ENCODE results near the gene CMSS1.

Gene CMSS1

DNA sequence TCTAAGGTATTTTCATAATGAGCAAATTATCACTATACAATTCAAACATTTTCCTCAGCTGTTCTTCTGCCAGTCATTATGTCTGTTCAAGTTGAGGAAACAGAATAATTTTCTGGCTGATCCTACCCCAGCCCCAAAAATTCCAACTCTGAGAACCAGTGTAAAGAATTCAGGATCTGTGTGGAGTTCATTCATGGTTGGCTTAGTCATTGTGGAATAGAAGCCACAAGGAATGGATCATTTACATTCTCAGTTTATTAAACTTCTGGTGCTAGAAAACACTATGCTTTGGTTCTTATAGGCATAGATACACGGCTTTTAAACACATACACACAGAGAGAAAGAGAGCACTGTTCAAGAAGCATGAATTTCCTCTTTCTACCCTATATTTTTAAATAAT, 134.6 kb downstream of the CMSS1 start:
- in situ Hi-C loops (cut with MboI; ENCODE audit: low sequenced_read_pairs), result no loop called here

- in situ Hi-C loops (cut with MboI; ENCODE audit: low sequenced_read_pairs), result no loop called here
These were observed 135.9 kb downstream of the CMSS1 start for GRCh38 chr3:99953596-99953995.

- in situ Hi-C loops (cut with MboI; ENCODE audit: low sequenced_read_pairs), result no loop called here
These were observed 137.4 kb downstream of the CMSS1 start for GRCh38 chr3:99954914-99955644.

- in situ Hi-C loops (cut with MboI; ENCODE audit: low sequenced_read_pairs), result no loop called here
These were observed 138.3 kb downstream of the CMSS1 start for GRCh38 chr3:99955773-99956562.

DNA sequence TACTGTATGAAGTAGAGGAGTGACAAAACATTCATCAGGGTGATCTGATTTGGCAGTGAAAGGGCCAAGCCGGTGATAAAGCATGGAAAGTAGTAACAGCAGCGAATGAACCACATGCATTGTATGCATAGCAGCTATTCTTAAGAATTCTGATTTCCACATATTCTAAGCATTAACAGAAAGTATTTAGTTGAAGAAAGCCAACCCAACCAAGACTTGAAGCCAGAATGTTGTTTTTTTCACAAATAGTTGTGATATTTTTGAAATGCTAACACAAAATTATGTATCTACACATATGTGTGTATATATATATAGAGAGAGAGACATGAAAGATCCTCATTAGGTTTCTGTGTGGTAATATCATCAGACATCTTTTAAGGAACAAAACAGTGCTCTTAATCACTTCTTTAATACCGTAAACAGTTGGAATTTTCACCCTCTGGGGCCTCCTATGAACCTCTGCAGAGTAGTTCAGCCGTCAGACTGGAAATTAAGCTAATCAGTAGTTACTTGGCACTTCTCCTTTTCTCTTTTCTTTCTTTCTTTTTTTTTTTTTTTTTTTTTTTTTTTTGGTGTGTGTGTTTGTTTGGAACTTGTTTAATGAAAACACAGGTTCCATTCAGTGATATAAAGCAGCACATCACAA, 139.6 kb downstream of the CMSS1 start:
- in situ Hi-C loops (cut with MboI; ENCODE audit: low sequenced_read_pairs), result no loop called here

GRCh38 chr3:99958222-99958912, 140.7 kb downstream of the CMSS1 start:
- in situ Hi-C loops (cut with MboI; ENCODE audit: low sequenced_read_pairs), result no loop called here

DNA sequence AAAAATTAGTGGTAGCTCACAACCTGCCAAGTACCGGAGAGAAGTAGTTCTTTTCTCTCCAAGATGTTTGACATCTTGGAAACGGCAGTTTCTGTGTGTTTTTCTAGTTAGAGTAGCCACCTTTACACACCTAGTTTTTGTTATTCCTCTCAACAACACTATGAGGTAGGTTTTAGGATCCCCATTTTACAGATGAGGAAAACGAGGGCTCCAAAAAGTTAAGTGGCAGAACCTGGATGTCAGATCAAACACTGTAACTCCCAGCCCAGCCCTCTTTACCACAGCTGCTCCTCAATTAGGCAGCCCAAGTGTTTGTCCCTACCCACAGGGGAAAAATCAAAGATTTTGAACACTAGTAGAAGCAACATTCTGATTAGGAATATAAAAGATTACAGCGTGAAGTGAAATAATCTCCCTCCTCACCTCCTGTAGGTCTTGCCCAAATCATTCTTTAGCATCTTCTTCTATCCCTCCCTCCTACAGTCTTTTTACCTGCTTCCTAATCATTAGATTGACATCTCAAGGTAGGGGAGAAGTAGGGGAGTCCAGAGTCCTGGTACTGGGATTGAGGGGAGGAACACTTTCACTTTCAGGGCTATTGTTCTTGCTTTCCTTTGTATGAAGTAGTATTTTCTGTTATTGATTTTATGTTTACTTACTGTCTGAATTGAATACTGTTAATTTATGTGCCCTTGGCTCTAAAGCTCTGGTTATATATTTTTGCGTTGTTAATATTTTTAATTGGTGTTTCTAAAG, 142.6 kb downstream of the CMSS1 start:
- in situ Hi-C loops (cut with MboI; ENCODE audit: low sequenced_read_pairs), result no loop called here

DNA sequence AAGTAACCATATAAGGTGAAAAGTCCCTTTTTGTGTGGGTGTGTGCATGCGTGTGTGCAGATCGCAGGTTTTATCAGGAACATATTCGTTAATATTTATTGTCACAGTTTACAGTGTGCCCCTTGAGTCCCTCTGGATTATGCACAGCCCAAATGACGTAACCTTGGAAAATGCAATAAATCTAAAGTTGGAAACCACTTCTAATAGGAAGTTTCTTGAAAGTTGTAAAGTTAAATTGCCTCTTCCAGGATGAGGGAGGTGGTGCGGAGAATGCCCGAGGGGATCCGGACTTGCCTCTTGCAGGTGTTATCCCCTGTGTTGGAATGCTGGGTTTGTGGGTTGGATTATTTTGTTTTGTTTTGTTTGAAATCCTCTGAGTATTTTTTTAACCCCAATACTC, 143.3 kb downstream of the CMSS1 start:
- in situ Hi-C loops (cut with MboI; ENCODE audit: low sequenced_read_pairs), result no loop called here

- in situ Hi-C loops (cut with MboI; ENCODE audit: low sequenced_read_pairs), result no loop called here
These were observed 144.3 kb downstream of the CMSS1 start for GRCh38 chr3:99961756-99962515.

GRCh38 chr3:99962703-99963102, 145.0 kb downstream of the CMSS1 start:
- in situ Hi-C loops (cut with MboI; ENCODE audit: low sequenced_read_pairs), result no loop called here

DNA sequence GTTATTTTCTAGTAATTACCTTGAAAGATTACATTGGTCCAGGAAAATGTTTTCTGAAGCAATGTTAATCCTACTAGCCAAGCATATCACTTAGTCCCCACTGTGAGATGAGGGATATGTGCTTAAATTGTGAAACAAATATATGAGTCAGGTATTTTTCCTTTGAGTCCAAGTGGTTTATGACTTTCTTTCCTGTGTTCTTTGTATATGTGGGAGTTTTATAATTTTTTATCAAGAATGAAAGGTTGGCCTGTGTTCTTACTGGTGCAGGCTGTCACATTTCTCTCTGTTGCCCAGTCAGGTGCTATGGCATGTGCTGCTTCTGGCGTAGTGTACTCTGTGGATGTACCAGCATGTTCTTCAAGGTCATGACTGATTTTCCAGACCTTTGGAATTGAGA, 147.4 kb downstream of the CMSS1 start:
- in situ Hi-C loops (cut with MboI; ENCODE audit: low sequenced_read_pairs), result no loop called here

DNA sequence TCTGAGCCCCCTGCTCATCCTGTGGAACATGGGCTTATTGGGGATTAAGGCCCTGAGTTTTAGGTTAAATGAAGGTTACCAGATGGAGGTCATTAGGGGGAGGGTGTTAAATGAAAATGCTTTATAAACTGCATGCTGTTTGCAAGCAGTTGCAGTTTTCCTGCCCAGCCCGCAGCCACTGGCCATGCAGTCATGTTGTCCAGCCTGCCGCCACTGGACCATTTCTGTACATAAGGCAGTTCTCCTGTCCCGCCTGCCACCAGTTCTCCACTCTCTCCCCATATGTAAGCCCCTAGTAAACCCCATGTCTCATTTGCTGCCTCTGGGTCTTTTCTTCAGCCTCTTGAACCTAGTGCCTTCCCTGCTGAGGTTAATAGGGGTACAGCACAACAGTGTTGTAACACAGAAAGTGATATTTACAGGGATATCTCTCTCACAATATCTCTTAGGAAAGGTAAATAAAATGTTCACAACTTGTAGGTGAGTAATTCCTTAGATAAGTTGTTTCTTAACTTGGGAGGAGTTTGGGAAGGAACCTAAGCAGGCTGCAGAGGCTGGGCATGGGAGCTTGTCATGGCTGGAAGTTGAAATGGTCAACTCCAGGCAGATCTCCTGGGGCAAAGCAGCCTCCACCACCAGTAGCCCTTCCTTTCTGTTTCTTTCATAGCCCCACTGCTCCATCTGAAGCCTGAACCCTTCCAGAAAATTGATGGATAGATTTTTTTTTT, 148.2 kb downstream of the CMSS1 start:
- in situ Hi-C loops (cut with MboI; ENCODE audit: low sequenced_read_pairs), result no loop called here

GRCh38 chr3:99966662-99967416, 149.2 kb downstream of the CMSS1 start:
- in situ Hi-C loops (cut with MboI; ENCODE audit: low sequenced_read_pairs), result no loop called here

- in situ Hi-C loops (cut with MboI; ENCODE audit: low sequenced_read_pairs), result no loop called here
These were observed 150.1 kb downstream of the CMSS1 start for GRCh38 chr3:99967796-99968195.

GRCh38 chr3:99969136-99969535, 151.5 kb downstream of the CMSS1 start:
- in situ Hi-C loops (cut with MboI; ENCODE audit: low sequenced_read_pairs), result no loop called here

DNA sequence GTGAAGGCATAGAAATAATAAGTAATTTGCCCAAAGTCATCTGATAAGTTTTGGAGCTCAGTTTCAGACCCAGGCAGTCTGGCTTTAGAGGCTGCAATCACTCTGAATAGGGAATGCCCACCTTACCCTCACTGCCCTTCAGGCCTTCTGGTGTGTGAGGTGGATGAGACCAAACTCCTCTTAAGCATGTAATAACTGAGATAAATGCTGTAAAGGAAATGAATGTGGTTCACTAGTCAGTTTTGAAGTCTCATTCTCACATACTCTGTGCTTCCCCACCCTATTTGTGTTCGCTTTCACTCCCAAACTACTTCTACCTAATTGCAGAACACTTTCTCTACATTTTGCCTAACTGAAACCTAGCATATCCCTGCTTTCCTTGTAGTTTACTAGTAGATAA, 152.5 kb downstream of the CMSS1 start:
- in situ Hi-C loops (cut with MboI; ENCODE audit: low sequenced_read_pairs), result no loop called here

DNA sequence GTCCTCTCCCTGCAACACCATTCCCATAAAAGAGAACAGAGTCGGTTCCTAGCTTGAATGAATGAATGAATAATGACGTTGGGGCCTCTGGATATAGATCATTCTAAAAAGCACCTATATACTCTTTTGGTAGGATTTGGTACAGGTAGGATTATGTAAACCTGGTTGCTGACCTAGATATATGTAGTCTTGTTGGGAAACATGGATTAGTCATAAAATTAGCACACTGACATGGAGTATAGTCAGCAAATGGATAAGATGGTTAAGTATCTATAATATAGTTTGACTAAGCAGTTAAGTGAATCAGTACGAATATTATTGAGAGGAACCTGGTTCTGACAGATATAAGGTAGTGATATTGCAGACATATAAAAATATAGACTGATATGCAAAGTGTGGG, 154.1 kb downstream of the CMSS1 start:
- in situ Hi-C loops (cut with MboI; ENCODE audit: low sequenced_read_pairs), result no loop called here

- in situ Hi-C loops (cut with MboI; ENCODE audit: low sequenced_read_pairs), result no loop called here
These were observed 154.9 kb downstream of the CMSS1 start for GRCh38 chr3:99972380-99973104.

All from HL-60/S4 treated with phorbol 12-myristate 13-acetate at 8.2 ng/mL for 4 days and 3 days (cell line).